B cell (primary cell): ENCODE data around the gene GPC5.

Experiments used
- EZH2 ChIP-seq: IDR thresholded peaks from 2 replicates; pipeline ENCODE4 v1.6.1; 2012; ENCODE audit warnings: borderline replicate concordance, low read depth, mild to moderate bottlenecking, moderate library complexity, low read length; ENCODE audit not compliant: insufficient read depth, poor library complexity, severe bottlenecking
- TF ChIP-seq, protein P1 (sequence below): fragments of 200-600 bp; IDR thresholded peaks from one replicate; pipeline ENCODE4 v1.8.0; 2022; ENCODE audit warnings: antibody characterized with exemption, mild to moderate bottlenecking

GRCh38 chr13:92407858-92408257 lies 1009.4 kb downstream of the GPC5 start:
- TF ChIP-seq, protein P1, sequence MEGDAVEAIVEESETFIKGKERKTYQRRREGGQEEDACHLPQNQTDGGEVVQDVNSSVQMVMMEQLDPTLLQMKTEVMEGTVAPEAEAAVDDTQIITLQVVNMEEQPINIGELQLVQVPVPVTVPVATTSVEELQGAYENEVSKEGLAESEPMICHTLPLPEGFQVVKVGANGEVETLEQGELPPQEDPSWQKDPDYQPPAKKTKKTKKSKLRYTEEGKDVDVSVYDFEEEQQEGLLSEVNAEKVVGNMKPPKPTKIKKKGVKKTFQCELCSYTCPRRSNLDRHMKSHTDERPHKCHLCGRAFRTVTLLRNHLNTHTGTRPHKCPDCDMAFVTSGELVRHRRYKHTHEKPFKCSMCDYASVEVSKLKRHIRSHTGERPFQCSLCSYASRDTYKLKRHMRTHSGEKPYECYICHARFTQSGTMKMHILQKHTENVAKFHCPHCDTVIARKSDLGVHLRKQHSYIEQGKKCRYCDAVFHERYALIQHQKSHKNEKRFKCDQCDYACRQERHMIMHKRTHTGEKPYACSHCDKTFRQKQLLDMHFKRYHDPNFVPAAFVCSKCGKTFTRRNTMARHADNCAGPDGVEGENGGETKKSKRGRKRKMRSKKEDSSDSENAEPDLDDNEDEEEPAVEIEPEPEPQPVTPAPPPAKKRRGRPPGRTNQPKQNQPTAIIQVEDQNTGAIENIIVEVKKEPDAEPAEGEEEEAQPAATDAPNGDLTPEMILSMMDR: no peak
- no peak for TF ChIP-seq EZH2
